ENCODE measurements around the gene TMEM132E. TPM values are rescaled to one million over a fixed set of nuclear protein-coding genes. Genes with fewer than 3 reads are reported as not detected.

The TMEM132E gene
- total and polyA plus RNA-seq, 2 of the 4 experiments (the other 2 are of a cell fraction): not detected

GRCh38 chr17:34647511-34647910 lies 68.1 kb downstream of the TMEM132E start:
- Histone ChIP-seq H3K79me1 (ENCODE audit: low read depth in 1 of 2, low read length in 2 of 2) (no peaks in the 10 kb centered on the region), H3K36me3 (ENCODE audit: control insufficient read depth, insufficient read depth, low read length) (no peaks in the 10 kb centered on the region), H3K23ac (ENCODE audit: low read depth, low read length) (no peak overlapping the region), H3K27ac (ENCODE audit: insufficient read depth, low read length) (no peak overlapping the region), H2BK15ac (ENCODE audit: low read depth, low read length) (no peak overlapping the region), H4K8ac (ENCODE audit: low read depth in 2 of 2, low read length in 2 of 2) (no peak overlapping the region), H3K4me3 (ENCODE audit: insufficient read depth, low read depth, low read length) (no peak overlapping the region), H2BK5ac (ENCODE audit: low read depth, low read length, poor library complexity, severe bottlenecking) (no peak overlapping the region), H2BK120ac (ENCODE audit: low read depth, low read length) (no peak overlapping the region), H3K4ac (ENCODE audit: low read depth, low read length) (no peak overlapping the region), H4K5ac (ENCODE audit: low read depth, low read length) (no peak overlapping the region), H3K56ac (ENCODE audit: extremely low read depth, insufficient read depth, low read length) (no peak overlapping the region), H2AK9ac (replicated peaks; ENCODE audit: low read depth, low read length, poor library complexity) (no peak overlapping the region), H2BK20ac (ENCODE audit: low read depth, low read length) (no peak overlapping the region), H3K4me1 (ENCODE audit: control insufficient read depth, insufficient read depth, low read length) (no peaks in the 10 kb centered on the region), H2AK5ac (ENCODE audit: low read depth, low read length) (no peak overlapping the region), H3K4me2 (ENCODE audit: low read depth, low read length) (no peak overlapping the region), H3K9me3 (ENCODE audit: control insufficient read depth, insufficient read depth, low read length) (no peaks in the 10 kb centered on the region), H3K14ac (replicated peaks; ENCODE audit: low read depth, low read length) (no peak overlapping the region), H3K9ac (ENCODE audit: low read depth, low read length) (no peak overlapping the region), H4K91ac (ENCODE audit: insufficient read depth, low read depth, low read length) (no peak overlapping the region), H4K20me1 (ENCODE audit: insufficient read depth, low read length) (no peaks in the 10 kb centered on the region), H3K18ac (ENCODE audit: low read depth, low read length) (no peak overlapping the region), H3K9me1 (ENCODE audit: insufficient read depth, low read length) (no peaks in the 10 kb centered on the region), H3K27me3 (ENCODE audit: control insufficient read depth, insufficient read depth, low read length) (no peaks in the 10 kb centered on the region; the same call in 1 of the 2 replicates), H2AFZ (replicated peaks; ENCODE audit: low read length, poor library complexity) (no peak overlapping the region)
- no peak for DNase-seq
- dilution Hi-C loops (cut with HindIII; ENCODE audit: low sequenced_read_pairs, unreplicated experiment): no loop called here
- ChIA-PET POLR2A (ENCODE audit: unreplicated experiment) (no interaction called here), CTCF (interaction anchor here (0.6 kb wide), 2 partner anchors 10 to 341 kb away, joined by 3 read pairs; no protein-coding TSS in a partner anchor)
- intact Hi-C loops (cut with micrococcal nuclease): no loop called here
- ATAC-seq (ENCODE audit: low read depth): no peak
- TF ChIP-seq RAD21 (IDR thresholded peaks at IDR 0.05; ENCODE audit: low read length) (no peak), RFX5 (IDR thresholded peaks at IDR 0.05; ENCODE audit: low read depth, low read length) (no peak), FOS (IDR thresholded peaks at IDR 0.05; ENCODE audit: low read depth, low read length) (no peak), RCOR1 (IDR thresholded peaks at IDR 0.05; ENCODE audit: insufficient replicate concordance, low read length) (no peak), CEBPB (IDR thresholded peaks at IDR 0.05; ENCODE audit: low read depth, low read length) (no peak), MAZ (IDR thresholded peaks at IDR 0.05; ENCODE audit: borderline replicate concordance, low read depth, low read length) (no peak), SMC3 (IDR thresholded peaks at IDR 0.05; ENCODE audit: low read depth, low read length) (no peak), NFE2L2 (IDR thresholded peaks at IDR 0.05; ENCODE audit: low read depth, low read length) (no peak)
- TF ChIP-seq, protein P1, sequence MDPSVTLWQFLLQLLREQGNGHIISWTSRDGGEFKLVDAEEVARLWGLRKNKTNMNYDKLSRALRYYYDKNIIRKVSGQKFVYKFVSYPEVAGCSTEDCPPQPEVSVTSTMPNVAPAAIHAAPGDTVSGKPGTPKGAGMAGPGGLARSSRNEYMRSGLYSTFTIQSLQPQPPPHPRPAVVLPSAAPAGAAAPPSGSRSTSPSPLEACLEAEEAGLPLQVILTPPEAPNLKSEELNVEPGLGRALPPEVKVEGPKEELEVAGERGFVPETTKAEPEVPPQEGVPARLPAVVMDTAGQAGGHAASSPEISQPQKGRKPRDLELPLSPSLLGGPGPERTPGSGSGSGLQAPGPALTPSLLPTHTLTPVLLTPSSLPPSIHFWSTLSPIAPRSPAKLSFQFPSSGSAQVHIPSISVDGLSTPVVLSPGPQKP (IDR thresholded peaks at IDR 0.05; ENCODE audit: borderline replicate concordance, low read depth, low read length): no peak
- TF ChIP-seq, protein P2, sequence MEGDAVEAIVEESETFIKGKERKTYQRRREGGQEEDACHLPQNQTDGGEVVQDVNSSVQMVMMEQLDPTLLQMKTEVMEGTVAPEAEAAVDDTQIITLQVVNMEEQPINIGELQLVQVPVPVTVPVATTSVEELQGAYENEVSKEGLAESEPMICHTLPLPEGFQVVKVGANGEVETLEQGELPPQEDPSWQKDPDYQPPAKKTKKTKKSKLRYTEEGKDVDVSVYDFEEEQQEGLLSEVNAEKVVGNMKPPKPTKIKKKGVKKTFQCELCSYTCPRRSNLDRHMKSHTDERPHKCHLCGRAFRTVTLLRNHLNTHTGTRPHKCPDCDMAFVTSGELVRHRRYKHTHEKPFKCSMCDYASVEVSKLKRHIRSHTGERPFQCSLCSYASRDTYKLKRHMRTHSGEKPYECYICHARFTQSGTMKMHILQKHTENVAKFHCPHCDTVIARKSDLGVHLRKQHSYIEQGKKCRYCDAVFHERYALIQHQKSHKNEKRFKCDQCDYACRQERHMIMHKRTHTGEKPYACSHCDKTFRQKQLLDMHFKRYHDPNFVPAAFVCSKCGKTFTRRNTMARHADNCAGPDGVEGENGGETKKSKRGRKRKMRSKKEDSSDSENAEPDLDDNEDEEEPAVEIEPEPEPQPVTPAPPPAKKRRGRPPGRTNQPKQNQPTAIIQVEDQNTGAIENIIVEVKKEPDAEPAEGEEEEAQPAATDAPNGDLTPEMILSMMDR (conservative IDR thresholded peaks at IDR 0.05; ENCODE audit: low read depth, low read length): no peak
- in situ Hi-C loops (cut with MboI; ENCODE audit: low sequenced_read_pairs): loop anchor here (25.0 kb wide), 1 partner anchor 465 kb away; the partner anchor contains the start of genes FNDC8 and RAD51D
- WGBS, 2 experiments (ENCODE audit: extremely low coverage in 2 of 2, insufficient read length in 1 of 2): no CpG with 5 or more reads among the region's 3 CpGs
- BruUV-seq (replicated peaks): no TSS peak

All from IMR-90 (cell line).